Right cardiac atrium (tissue), 5 donors: Measurements from ENCODE around the gene GOLIM4. TPM values are rescaled to one million over a fixed set of nuclear protein-coding genes. Genes with fewer than 3 reads are reported as not detected.

Source experiments
- ATAC-seq, 2 donors: fragments of 200-7000 bp; cut with Tn5 transposase; one replicate each; pipeline versions ENCODE4 v1.8.0 to v1.9.1; 2020; ENCODE audit warnings: moderate library complexity in 2 of 2, mild to moderate bottlenecking in 1 of 2
- DNase-seq, 3 donors: peaks; one replicate each; pipeline ENCODE4 v3.0.0-alpha.2; 2020
- H3K27ac ChIP-seq: one replicate; pipeline ENCODE4 v1.5.1; 2013; ENCODE audit warnings: mild to moderate bottlenecking, low read length, control low read depth, moderate library complexity
- H3K27me3 ChIP-seq: one replicate; pipeline ENCODE4 v1.6.1; 2013; ENCODE audit not compliant: control insufficient read depth, insufficient read depth
- H3K4me1 ChIP-seq: one replicate; pipeline ENCODE4 v1.6.1; 2013; ENCODE audit warnings: low read length; ENCODE audit not compliant: control insufficient read depth, insufficient read depth
- H3K4me3 ChIP-seq: one replicate; pipeline ENCODE4 v1.5.1; 2013; ENCODE audit warnings: low read length, control low read depth
- H3K9me3 ChIP-seq: one replicate; pipeline ENCODE4 v1.6.1; 2013; ENCODE audit warnings: low read length; ENCODE audit not compliant: control insufficient read depth
- WGBS: extraction: QIAGEN DNeasy Blood & Tissue Kit; methylation state at CpG from one replicate; pipeline ENCODE4 v1.1.7; 2013; 5-methylcytosine and 5-hydroxymethylcytosine counted together
- intact Hi-C, 4 donors: fragments of 100-400 bp; cut with DNase I; formaldehyde crosslinking; loops; one replicate each; pipeline versions ENCODE4 v1.11.0 to v1.14.0; 2022 to 2023
- polyA plus RNA-seq: library from polyadenylated mRNA; stranded (reverse); fragments of 200-250 nt; gene quantifications from one replicate; pipeline ENCODE4 v1.2.3, GENCODE V29; 2013
- total RNA-seq, 4 donors: library from RNA; stranded (reverse); fragmentation: NEBNext Ultra II Directional; extraction: Animal tissue kit (Norgen Biotek cat#: 25700); gene quantifications; one replicate each; pipeline ENCODE4 v1.2.1, GENCODE V29; 2021
- donor health status: healthy with polysubstance abuse.
- donor health status: DM: no; HTN: yes; CAD: no.
- donor health status: DM: no; HTN: no; CAD: no.
- donor health status: DM: no; HTN: yes; CAD: no; lungs with severe emphysema.
- donor health status: DM: yes; HTN: yes; CAD: no.

The GOLIM4 gene
- total and polyA plus RNA-seq, 5 donors: 33.5 to 73.7 (median 65.3) TPM

DNA sequence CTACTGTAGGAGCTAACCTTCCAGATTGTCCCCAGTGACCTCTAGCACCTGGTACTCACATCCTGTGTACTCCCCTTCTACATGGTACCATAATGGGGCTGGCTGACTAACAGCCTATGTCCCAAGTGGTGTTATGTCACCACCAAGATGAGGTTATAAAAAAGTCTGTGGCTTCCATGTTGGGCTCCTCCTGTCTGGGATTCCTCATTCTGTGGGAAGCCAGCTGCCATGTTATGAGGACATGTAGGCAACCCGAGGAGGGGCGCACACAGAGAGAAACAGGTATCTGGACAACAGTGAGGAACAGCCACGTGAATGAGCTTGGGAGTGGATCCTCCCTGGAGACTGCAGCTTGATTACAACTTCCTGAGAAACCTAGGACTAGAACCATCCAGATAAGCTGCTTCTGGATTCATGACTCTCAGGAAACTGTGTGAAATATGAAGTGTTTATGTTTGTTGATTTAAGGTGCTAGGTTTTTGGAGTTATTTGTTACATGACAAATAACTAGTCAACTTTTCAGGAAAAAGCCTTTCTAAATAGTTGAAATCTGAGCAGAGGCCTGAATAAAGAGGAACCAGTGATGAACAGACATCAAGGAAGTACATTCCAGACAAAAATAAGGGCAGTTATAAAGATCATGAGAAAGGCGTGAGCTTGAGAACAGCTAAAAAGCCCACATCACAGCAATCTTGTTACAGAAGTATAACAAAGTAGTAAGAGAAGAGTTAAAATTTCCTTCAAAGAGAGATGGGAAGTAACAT, 21.7 kb downstream of the GOLIM4 start:
- Histone ChIP-seq H3K27ac (no peak overlapping the region), H3K9me3 (no peaks in the 10 kb centered on the region), H3K4me3 (no peak overlapping the region), H3K4me1 (peaks cover 6% of the 10 kb centered on the region), H3K27me3 (no peaks in the 10 kb centered on the region)
- intact Hi-C loops: no loop called here
- ATAC-seq: peak; percentile 31 to 53
- 66% methylated on average over 4 of the region's 4 CpGs for WGBS
- no peak for DNase-seq

DNA sequence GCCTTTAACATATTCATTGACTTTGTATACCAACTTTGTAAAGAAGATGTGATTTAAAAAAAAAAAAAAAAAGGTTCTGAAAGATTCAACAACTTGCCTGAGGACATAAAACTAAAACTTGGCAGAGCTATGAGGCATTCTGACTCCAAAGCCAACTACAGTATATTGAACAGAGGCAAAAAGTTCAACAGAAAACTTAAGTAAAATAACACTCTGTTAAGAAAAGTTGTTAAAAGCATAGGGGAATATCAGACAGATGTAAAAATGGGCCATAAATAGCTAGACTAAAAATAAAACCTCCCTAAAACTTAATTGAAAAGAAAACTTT, 23.4 kb downstream of the GOLIM4 start:
- no peak overlapping the region for H3K4me3 ChIP-seq
- no peak for ATAC-seq
- peaks cover 6% of the 10 kb centered on the region for H3K4me1 ChIP-seq
- H3K27ac ChIP-seq: no peak overlapping the region
- H3K9me3 ChIP-seq: no peaks in the 10 kb centered on the region
- no peaks in the 10 kb centered on the region for H3K27me3 ChIP-seq
- intact Hi-C loops: no loop called here
- no peak for DNase-seq

DNA sequence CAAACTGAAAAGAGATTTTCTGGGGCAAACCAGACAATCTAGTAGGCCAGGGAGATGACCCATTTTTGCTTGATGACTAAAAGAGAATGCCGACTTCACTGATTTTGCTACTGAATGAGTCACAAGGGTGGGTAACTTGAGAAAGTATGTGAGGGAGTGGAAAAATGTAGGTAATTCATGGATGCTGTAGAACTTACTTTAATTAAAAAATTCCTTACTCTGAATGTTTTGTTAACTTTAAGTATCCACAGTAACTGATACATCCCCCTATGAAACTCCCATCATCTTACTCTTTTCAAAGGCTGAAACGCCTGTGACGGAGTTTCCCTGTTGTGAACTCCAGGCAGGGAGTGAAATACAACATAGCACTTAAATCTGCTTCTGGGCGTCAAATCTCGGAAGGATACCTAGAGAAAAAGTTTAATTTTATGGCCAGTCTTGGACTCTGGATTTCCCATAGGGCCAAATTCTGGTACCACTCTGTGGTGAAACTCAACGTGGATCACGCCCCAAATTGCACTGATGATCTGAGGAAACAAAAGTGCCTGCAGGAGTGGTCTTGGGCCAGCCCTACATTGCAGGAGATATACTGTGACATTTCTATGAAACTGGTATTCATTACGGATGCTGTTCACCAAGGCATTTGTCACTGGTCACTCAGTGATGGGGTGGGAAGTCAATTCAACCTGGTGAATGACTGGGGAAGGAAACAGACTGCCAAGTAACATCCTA, 24.0 kb downstream of the GOLIM4 start:
- ATAC-seq (peak in 1 of 2 donors; percentile 54), DNase-seq (no peak)
- H3K9me3 ChIP-seq: no peaks in the 10 kb centered on the region
- WGBS: 86% methylated on average over 8 of the region's 8 CpGs
- H3K27me3 ChIP-seq: no peaks in the 10 kb centered on the region
- intact Hi-C loops: no loop called here
- H3K4me3 ChIP-seq: no peak overlapping the region
- no peak overlapping the region for H3K27ac ChIP-seq
- peaks cover 3% of the 10 kb centered on the region for H3K4me1 ChIP-seq

DNA sequence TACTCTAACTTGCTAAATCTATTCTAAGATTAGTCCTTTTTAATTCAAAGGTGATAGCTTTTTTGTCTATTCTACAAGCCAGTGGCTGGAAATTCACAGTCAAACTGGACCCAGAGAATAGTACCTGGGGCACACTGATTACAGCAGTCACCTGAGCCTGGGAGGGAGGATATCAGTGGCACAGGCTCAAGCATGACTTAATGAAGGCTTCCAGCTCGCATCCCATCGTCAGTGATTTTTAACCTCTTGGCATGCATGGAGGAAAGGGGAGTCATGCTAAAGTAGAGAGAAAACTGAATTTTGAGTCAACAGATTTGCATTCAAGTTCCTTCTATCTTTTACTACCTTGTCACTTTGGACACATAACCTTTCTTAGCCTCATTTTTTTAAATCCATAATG, 24.8 kb downstream of the GOLIM4 start:
- no peak for ATAC-seq
- DNase-seq: no peak
- 46% methylated on average over 2 of the region's 2 CpGs for WGBS
- no peaks in the 10 kb centered on the region for H3K9me3 ChIP-seq
- intact Hi-C loops: no loop called here
- no peak overlapping the region for H3K4me3 ChIP-seq
- no peaks in the 10 kb centered on the region for H3K27me3 ChIP-seq
- no peak overlapping the region for H3K27ac ChIP-seq
- peaks cover 3% of the 10 kb centered on the region for H3K4me1 ChIP-seq

DNA sequence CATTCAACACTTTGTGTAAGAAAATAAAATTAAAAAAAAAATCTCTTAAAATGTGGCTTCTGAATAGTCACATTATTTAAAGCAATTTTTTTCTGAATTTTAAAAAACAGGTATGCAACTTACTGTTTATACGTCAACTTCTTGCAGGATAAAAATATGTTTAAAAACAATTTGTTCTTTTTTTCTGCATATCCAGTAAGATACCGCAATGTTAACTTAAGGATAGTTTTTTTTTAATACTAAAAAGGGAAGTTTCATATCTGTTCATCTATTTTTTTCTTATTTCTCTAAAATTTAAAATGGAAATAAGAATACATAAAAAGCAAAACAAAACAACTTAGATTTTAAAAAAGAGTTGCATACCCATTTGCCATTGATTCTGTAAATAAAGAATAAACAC, 27.4 kb downstream of the GOLIM4 start:
- Histone ChIP-seq H3K27ac (no peak overlapping the region), H3K4me1 (peaks cover 3% of the 10 kb centered on the region), H3K27me3 (no peaks in the 10 kb centered on the region), H3K4me3 (no peak overlapping the region), H3K9me3 (no peaks in the 10 kb centered on the region)
- 88% methylated on average over 2 of the region's 2 CpGs for WGBS
- intact Hi-C loops: no loop called here
- no peak for DNase-seq
- no peak for ATAC-seq

DNA sequence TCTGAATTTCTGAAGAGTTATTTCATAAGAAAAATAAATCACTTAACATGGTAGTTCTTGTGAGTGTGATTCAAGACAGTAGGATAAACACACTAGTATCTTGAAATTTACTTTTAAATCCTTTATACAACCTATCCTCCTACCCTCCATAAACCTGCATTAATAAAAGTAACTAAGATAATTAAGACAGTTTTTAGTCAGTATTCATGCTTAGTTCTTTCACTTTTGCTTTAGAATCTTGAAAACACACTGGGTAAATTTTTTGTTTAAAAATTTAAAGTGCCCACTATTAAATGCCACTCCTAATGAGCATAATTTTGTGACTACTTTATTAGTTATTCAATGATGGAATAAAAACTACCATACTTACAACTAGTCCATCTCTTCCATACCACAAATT, 28.8 kb downstream of the GOLIM4 start:
- no peaks in the 10 kb centered on the region for H3K9me3 ChIP-seq
- H3K27me3 ChIP-seq: no peaks in the 10 kb centered on the region
- H3K4me1 ChIP-seq: peaks cover under 1% of the 10 kb centered on the region
- DNase-seq: no peak
- H3K27ac ChIP-seq: no peak overlapping the region
- no peak for ATAC-seq
- intact Hi-C loops: no loop called here
- no peak overlapping the region for H3K4me3 ChIP-seq

DNA sequence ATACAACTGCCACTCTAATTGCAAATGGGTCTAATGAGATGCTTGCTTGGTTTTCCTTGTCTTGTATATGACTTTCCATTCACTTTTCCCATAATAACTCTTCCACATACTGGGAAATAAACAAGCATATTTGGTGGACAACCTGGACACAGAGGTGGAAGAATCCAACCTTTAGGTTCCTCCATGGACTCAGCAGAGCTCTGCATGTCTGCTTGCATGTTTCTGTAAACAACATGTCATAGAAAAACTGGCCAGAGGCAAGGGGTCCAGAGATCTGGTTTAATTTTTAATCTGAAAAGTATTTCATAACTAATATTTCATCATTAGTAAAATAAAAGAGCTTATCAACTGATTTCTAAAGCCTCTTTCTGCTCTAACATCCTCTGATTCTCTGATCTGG, 30.2 kb downstream of the GOLIM4 start:
- intact Hi-C loops: no loop called here
- Histone ChIP-seq H3K27me3 (no peaks in the 10 kb centered on the region), H3K4me1 (no peaks in the 10 kb centered on the region), H3K9me3 (no peaks in the 10 kb centered on the region), H3K27ac (no peak overlapping the region), H3K4me3 (no peak overlapping the region)
- DNase-seq: no peak
- ATAC-seq: no peak

DNA sequence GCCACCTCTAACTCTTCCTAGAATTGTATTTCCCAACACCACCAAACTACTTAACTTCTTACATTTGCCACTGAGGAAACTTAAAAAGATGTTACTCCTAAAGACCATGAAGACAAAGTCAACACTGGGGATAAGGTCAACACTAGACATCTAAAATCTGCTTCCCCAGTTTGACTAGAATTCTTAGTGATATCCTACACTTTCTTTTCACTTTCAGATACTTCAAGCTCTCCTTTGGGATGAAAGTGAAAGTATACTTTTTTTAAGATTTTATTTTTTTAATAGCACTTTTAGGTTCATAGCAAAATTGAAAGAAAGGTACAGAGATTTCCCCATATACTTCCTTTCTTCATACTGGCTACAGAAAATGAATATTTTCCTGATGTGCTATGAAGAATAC, 32.6 kb downstream of the GOLIM4 start:
- intact Hi-C loops: no loop called here

DNA sequence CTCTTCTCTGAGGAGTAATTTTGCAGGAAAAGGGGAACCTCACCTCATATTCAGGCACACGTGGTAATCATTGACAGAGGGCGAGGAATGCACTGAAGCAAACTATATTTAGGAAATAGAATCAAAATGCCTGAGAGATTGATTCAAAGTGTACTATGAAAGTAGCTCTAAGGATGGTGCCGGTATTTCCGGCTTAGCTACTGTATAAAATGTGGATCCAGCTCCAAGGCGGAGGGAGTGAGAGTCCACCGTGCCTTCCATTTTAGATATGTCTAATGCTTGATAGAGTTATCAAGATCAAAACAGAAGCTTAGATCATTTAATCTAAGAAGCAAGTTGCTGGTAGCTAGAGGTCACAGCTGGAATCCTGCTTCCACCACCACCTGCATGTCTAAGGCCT, 33.0 kb downstream of the GOLIM4 start:
- Histone ChIP-seq H3K27me3 (no peaks in the 10 kb centered on the region), H3K4me3 (no peak overlapping the region), H3K27ac (no peak overlapping the region), H3K9me3 (no peaks in the 10 kb centered on the region), H3K4me1 (no peaks in the 10 kb centered on the region)
- intact Hi-C loops: no loop called here
- WGBS: 81% methylated on average over 6 of the region's 6 CpGs
- ATAC-seq (no peak), DNase-seq (no peak)

More for the DNA sequence above, 32.6 kb downstream of the GOLIM4 start:
- no peak overlapping the region for H3K4me3 ChIP-seq
- DNase-seq (no peak), ATAC-seq (no peak)
- no peaks in the 10 kb centered on the region for H3K4me1 ChIP-seq
- H3K27me3 ChIP-seq: no peaks in the 10 kb centered on the region
- H3K27ac ChIP-seq: no peak overlapping the region
- H3K9me3 ChIP-seq: no peaks in the 10 kb centered on the region

DNA sequence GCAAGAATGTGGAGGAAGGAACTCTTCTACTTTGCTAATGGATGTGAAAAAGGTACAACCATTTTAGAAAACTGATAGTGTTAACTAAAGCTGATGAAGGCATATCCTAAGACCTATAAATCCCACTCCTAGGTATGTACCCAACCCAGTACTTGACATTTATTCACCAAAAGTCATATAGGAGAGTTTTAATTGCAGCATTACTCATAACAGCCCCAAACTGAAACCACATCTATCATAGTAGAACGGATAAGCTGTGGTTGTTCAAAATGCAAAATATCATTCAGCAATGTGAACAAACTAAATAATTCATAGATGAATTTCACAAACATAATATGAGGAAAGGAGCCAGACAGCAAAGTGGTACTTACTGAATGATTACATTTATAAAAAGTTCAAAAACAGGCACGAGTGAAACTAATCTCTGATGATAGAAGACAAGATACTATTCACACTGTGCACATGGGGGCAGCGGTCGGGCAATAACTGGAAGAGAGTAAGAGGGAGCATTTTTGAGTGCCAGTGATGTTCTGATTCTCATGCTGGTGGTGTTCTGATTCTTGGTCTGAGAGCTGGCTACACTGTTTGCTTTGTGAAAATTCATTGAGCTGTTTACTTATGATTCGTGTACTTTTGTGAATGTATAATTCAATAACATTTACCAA, 34.3 kb downstream of the GOLIM4 start:
- ATAC-seq: no peak
- Histone ChIP-seq H3K4me3 (no peak overlapping the region), H3K4me1 (no peaks in the 10 kb centered on the region), H3K27ac (no peak overlapping the region), H3K27me3 (no peaks in the 10 kb centered on the region), H3K9me3 (no peaks in the 10 kb centered on the region)
- no peak for DNase-seq
- 61% methylated on average over 5 of the region's 5 CpGs for WGBS
- intact Hi-C loops: no loop called here

DNA sequence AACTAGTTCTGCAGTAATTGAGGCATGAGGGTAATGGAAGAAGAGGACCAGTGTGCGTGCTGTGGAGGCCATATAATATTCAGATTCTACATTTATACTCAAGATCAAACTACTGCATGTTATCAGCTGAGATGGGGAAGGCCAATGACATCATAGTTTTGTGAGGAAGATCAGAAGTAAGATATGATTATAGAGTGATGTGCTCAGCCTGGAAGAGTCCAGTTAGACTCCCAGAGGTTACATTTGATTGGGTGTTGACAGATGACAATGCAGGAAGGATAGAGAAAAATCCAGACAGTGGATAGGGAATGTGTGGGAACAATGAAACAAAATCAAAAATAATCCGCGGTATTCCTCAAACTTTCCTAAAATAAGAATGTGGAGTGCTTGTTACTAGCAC, 35.4 kb downstream of the GOLIM4 start:
- WGBS: 86% methylated on average over 3 of the region's 3 CpGs
- H3K9me3 ChIP-seq: no peaks in the 10 kb centered on the region
- no peak overlapping the region for H3K4me3 ChIP-seq
- DNase-seq: no peak
- intact Hi-C loops: no loop called here
- H3K4me1 ChIP-seq: no peaks in the 10 kb centered on the region
- H3K27ac ChIP-seq: no peak overlapping the region
- H3K27me3 ChIP-seq: no peaks in the 10 kb centered on the region
- ATAC-seq: no peak
